Liver (tissue), 3 donors: ENCODE results near the gene CGNL1.

ENCODE experiments used
- RXRA ChIP-seq, 2 donors: IDR thresholded peaks; 2 replicates each; pipeline ENCODE4 v1.6.1; 2017 to 2018; ENCODE audit warnings: antibody characterized with exemption in 2 of 2, mild to moderate bottlenecking in 1 of 2
- SP1 ChIP-seq: IDR thresholded peaks from 2 replicates; pipeline ENCODE4 v1.6.1; 2018; ENCODE audit warnings: antibody characterized with exemption, mild to moderate bottlenecking
- TAF1 ChIP-seq: conservative IDR thresholded peaks from 2 replicates; pipeline ENCODE4 v1.6.1; 2016; ENCODE audit warnings: antibody characterized with exemption, mild to moderate bottlenecking
- TF ChIP-seq, protein P1 (sequence below): fragments of 150-350 bp; IDR thresholded peaks from 2 replicates; pipeline ENCODE4 v1.5.1; 2017; ENCODE audit warnings: improper control_type of control experiment, low read depth, low read length; ENCODE audit not compliant: missing input control
- TF ChIP-seq, protein P2 (sequence below): IDR thresholded peaks from 2 replicates; pipeline ENCODE4 v1.6.1; 2016; ENCODE audit warnings: antibody characterized with exemption
- TF ChIP-seq, protein P3 (sequence below): IDR thresholded peaks from 2 replicates; pipeline ENCODE4 v1.6.1; 2016; ENCODE audit warnings: antibody characterized with exemption
- donor health status: healthy.
- donor health status: healthy.

DNA sequence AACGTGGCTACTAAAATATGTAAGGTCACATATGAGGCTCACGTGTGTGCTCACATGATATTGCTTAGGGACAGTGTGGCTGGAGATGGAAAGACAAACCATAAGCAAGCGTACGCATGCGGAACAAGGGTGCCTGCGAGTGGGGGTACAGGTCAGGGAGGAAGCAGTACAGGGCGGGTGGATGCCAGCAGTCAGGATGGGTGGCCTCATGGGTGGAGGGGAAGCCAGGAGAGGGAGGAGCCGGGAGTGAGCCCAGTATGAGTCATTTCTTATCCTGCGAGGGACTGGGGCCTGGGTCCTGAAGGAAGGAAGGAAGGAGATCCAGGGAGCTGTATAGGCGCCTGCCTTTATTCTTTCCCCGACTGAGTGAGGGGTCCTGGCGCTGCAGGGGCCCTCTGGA lies 42.0 kb upstream of the CGNL1 start:
- no peak for TF ChIP-seq SP1
- TF ChIP-seq, protein P1, sequence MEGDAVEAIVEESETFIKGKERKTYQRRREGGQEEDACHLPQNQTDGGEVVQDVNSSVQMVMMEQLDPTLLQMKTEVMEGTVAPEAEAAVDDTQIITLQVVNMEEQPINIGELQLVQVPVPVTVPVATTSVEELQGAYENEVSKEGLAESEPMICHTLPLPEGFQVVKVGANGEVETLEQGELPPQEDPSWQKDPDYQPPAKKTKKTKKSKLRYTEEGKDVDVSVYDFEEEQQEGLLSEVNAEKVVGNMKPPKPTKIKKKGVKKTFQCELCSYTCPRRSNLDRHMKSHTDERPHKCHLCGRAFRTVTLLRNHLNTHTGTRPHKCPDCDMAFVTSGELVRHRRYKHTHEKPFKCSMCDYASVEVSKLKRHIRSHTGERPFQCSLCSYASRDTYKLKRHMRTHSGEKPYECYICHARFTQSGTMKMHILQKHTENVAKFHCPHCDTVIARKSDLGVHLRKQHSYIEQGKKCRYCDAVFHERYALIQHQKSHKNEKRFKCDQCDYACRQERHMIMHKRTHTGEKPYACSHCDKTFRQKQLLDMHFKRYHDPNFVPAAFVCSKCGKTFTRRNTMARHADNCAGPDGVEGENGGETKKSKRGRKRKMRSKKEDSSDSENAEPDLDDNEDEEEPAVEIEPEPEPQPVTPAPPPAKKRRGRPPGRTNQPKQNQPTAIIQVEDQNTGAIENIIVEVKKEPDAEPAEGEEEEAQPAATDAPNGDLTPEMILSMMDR = no peak
- TF ChIP-seq, protein P2, sequence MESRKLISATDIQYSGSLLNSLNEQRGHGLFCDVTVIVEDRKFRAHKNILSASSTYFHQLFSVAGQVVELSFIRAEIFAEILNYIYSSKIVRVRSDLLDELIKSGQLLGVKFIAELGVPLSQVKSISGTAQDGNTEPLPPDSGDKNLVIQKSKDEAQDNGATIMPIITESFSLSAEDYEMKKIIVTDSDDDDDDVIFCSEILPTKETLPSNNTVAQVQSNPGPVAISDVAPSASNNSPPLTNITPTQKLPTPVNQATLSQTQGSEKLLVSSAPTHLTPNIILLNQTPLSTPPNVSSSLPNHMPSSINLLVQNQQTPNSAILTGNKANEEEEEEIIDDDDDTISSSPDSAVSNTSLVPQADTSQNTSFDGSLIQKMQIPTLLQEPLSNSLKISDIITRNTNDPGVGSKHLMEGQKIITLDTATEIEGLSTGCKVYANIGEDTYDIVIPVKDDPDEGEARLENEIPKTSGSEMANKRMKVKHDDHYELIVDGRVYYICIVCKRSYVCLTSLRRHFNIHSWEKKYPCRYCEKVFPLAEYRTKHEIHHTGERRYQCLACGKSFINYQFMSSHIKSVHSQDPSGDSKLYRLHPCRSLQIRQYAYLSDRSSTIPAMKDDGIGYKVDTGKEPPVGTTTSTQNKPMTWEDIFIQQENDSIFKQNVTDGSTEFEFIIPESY = no peak
- TF ChIP-seq TAF1 = no peak
- TF ChIP-seq, protein P3, sequence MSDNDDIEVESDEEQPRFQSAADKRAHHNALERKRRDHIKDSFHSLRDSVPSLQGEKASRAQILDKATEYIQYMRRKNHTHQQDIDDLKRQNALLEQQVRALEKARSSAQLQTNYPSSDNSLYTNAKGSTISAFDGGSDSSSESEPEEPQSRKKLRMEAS = no peak
- TF ChIP-seq RXRA (IDR thresholded peaks at IDR 0.05) = no peak
